Measurements from ENCODE around the gene PGLYRP2.
A peak's percentile ranks its signal among the peaks of the same experiment; 100 is the strongest.

PGLYRP2 gene

DNA sequence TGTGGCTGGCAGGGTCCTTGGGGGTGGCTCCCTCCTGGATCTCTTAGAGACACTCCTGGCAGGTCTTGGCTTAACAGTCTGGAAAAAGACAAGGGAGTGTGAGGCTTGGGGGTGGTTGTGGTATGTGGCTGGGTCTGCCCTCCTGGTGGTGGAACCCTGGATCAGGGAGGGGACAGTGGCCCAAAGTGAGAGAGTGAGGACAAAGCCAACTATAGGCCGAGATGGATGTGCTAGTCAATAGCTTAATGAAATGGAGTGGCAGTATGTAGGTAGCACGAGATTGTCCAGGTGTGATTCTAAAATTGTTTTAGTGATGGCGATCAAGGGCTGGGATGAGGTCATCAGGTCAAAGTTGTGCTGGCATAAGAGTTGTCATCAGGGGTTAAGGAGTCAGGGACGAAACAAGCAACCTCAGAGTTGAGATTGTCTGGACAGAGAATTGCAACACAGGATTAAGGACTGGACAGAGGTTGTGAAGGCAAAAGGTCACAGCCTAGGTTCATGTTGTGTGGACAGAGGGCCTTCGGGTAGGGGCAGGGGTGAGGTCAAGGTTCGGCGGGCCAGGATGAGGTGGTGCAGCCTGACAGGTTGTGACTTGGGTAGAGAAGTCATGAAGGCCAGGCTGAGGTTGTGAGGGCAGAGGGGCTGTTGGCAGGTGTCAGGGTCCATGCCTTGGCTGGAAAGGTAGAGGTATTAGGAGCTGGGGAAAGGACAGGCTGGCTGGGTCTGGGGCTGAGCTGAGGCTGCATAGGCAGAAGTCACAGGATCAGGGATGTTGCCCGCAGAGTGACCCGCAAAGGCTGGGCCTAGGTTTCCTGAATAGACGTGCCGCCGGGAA is 10.4 kb downstream of the PGLYRP2 start:
- Histone ChIP-seq H3K27me3 (replicated peaks; ENCODE audit: control insufficient read depth, insufficient read depth, low read length, poor library complexity, severe bottlenecking) (no peaks in the 10 kb centered on the region), H3K27ac (ENCODE audit: insufficient read depth, low read length, poor library complexity, severe bottlenecking) (no peak overlapping the region), H3K4me3 (ENCODE audit: insufficient read depth, low read depth, low read length, poor library complexity, severe bottlenecking) (peak overlapping the region; percentile 51), H3K4me1 (ENCODE audit: control insufficient read depth, insufficient read depth, low read length, poor library complexity, severe bottlenecking) (peaks cover 50% of the 10 kb centered on the region), H3K36me3 (ENCODE audit: control insufficient read depth, insufficient read depth, low read length) (no peaks in the 10 kb centered on the region), H3K9me3 (ENCODE audit: control insufficient read depth, low read length) (no peaks in the 10 kb centered on the region)
- no peak for DNase-seq

DNA sequence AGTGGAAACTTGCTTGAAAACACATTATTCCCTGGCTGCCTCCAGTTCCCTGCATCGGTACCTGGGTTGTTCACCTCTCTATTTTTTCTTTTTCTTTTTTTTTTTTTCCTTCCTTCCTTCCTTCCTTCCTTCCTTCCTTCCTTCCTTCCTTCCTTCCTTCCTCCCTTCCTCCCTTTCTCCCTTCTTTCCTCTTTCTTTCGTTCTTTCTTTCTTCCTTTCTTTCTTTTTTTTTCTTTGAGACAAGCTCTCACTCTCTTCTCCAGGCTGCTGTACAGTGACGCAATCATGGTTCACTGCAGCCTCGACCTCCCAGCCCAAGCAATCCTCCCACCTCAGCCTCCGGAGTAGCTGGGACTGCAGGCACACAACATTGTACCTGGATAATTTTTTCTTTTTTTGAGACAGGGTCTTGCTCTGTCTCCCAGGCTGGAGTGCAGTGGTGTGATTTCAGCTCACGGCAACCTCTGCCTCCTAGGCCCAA is 11.5 kb downstream of the PGLYRP2 start:
- peaks cover 61% of the 10 kb centered on the region for H3K4me1 ChIP-seq (ENCODE audit: control insufficient read depth, insufficient read depth, low read length, poor library complexity, severe bottlenecking)
- no peaks in the 10 kb centered on the region for H3K9me3 ChIP-seq (ENCODE audit: control insufficient read depth, low read length)
- H3K36me3 ChIP-seq (ENCODE audit: control insufficient read depth, insufficient read depth, low read length), result no peaks in the 10 kb centered on the region
- no peak for DNase-seq
- no peaks in the 10 kb centered on the region for H3K27me3 ChIP-seq (replicated peaks; ENCODE audit: control insufficient read depth, insufficient read depth, low read length, poor library complexity, severe bottlenecking)
- H3K27ac ChIP-seq (ENCODE audit: insufficient read depth, low read length, poor library complexity, severe bottlenecking), result no peak overlapping the region
- H3K4me3 ChIP-seq (ENCODE audit: insufficient read depth, low read depth, low read length, poor library complexity, severe bottlenecking), result no peak overlapping the region

GRCh38 chr19:15466851-15467733 is 12.2 kb downstream of the PGLYRP2 start:
- Histone ChIP-seq H3K36me3 (ENCODE audit: control insufficient read depth, insufficient read depth, low read length) (no peaks in the 10 kb centered on the region), H3K27me3 (replicated peaks; ENCODE audit: control insufficient read depth, insufficient read depth, low read length, poor library complexity, severe bottlenecking) (no peaks in the 10 kb centered on the region), H3K4me3 (ENCODE audit: insufficient read depth, low read depth, low read length, poor library complexity, severe bottlenecking) (no peak overlapping the region), H3K9me3 (ENCODE audit: control insufficient read depth, low read length) (no peaks in the 10 kb centered on the region), H3K4me1 (ENCODE audit: control insufficient read depth, insufficient read depth, low read length, poor library complexity, severe bottlenecking) (peaks cover 68% of the 10 kb centered on the region), H3K27ac (ENCODE audit: insufficient read depth, low read length, poor library complexity, severe bottlenecking) (peak overlapping the region; percentile 63)
- DNase-seq, result peak; percentile 46 to 57 (median 49)

GRCh38 chr19:15464394-15465385 is 14.6 kb downstream of the PGLYRP2 start, which contains the start of gene RASAL3:
TSS of gene RASAL3 (minus strand) at chr19:15464544. CDS start at chr19:15464358, 186 bp downstream.
- no peaks in the 10 kb centered on the region for H3K9me3 ChIP-seq (ENCODE audit: control insufficient read depth, low read length)
- peaks cover 21% of the 10 kb centered on the region for H3K36me3 ChIP-seq (ENCODE audit: control insufficient read depth, insufficient read depth, low read length)
- peaks cover 79% of the 10 kb centered on the region for H3K4me1 ChIP-seq (ENCODE audit: control insufficient read depth, insufficient read depth, low read length, poor library complexity, severe bottlenecking)
- DNase-seq, result peak; percentile 55 to 65 (median 56)
- H3K4me3 ChIP-seq (ENCODE audit: insufficient read depth, low read depth, low read length, poor library complexity, severe bottlenecking), result peak within 1 kb of the TSS; percentile 92
- no peaks in the 10 kb centered on the region for H3K27me3 ChIP-seq (replicated peaks; ENCODE audit: control insufficient read depth, insufficient read depth, low read length, poor library complexity, severe bottlenecking)
- H3K27ac ChIP-seq (ENCODE audit: insufficient read depth, low read length, poor library complexity, severe bottlenecking), result peak within 1 kb of the TSS; percentile 98

GRCh38 chr19:15463861-15464371 is 15.4 kb downstream of the PGLYRP2 start:
- DNase-seq, result peak; percentile 70 to 74 (median 71)
- H3K27ac ChIP-seq (ENCODE audit: insufficient read depth, low read length, poor library complexity, severe bottlenecking), result peak overlapping the region; percentile 98
- no peaks in the 10 kb centered on the region for H3K27me3 ChIP-seq (replicated peaks; ENCODE audit: control insufficient read depth, insufficient read depth, low read length, poor library complexity, severe bottlenecking)
- H3K4me3 ChIP-seq (ENCODE audit: insufficient read depth, low read depth, low read length, poor library complexity, severe bottlenecking), result peak overlapping the region; percentile 92
- peaks cover 74% of the 10 kb centered on the region for H3K4me1 ChIP-seq (ENCODE audit: control insufficient read depth, insufficient read depth, low read length, poor library complexity, severe bottlenecking)
- H3K9me3 ChIP-seq (ENCODE audit: control insufficient read depth, low read length), result no peaks in the 10 kb centered on the region
- peaks cover 24% of the 10 kb centered on the region for H3K36me3 ChIP-seq (ENCODE audit: control insufficient read depth, insufficient read depth, low read length)

GRCh38 chr19:15461694-15462093 is 17.6 kb downstream of the PGLYRP2 start:
- H3K4me3 ChIP-seq (ENCODE audit: insufficient read depth, low read depth, low read length, poor library complexity, severe bottlenecking), result no peak overlapping the region
- H3K27ac ChIP-seq (ENCODE audit: insufficient read depth, low read length, poor library complexity, severe bottlenecking), result peak overlapping the region; percentile 44
- peaks cover 60% of the 10 kb centered on the region for H3K4me1 ChIP-seq (ENCODE audit: control insufficient read depth, insufficient read depth, low read length, poor library complexity, severe bottlenecking)
- H3K9me3 ChIP-seq (ENCODE audit: control insufficient read depth, low read length), result no peaks in the 10 kb centered on the region
- H3K36me3 ChIP-seq (ENCODE audit: control insufficient read depth, insufficient read depth, low read length), result peaks cover 42% of the 10 kb centered on the region
- DNase-seq, result no peak
- no peaks in the 10 kb centered on the region for H3K27me3 ChIP-seq (replicated peaks; ENCODE audit: control insufficient read depth, insufficient read depth, low read length, poor library complexity, severe bottlenecking)

GRCh38 chr19:15457701-15458484 is 21.4 kb downstream of the PGLYRP2 start:
- Histone ChIP-seq H3K27me3 (replicated peaks; ENCODE audit: control insufficient read depth, insufficient read depth, low read length, poor library complexity, severe bottlenecking) (no peaks in the 10 kb centered on the region), H3K4me1 (ENCODE audit: control insufficient read depth, insufficient read depth, low read length, poor library complexity, severe bottlenecking) (peaks cover 24% of the 10 kb centered on the region), H3K9me3 (ENCODE audit: control insufficient read depth, low read length) (no peaks in the 10 kb centered on the region), H3K36me3 (ENCODE audit: control insufficient read depth, insufficient read depth, low read length) (peaks cover 79% of the 10 kb centered on the region), H3K27ac (ENCODE audit: insufficient read depth, low read length, poor library complexity, severe bottlenecking) (no peak overlapping the region), H3K4me3 (ENCODE audit: insufficient read depth, low read depth, low read length, poor library complexity, severe bottlenecking) (no peak overlapping the region)
- DNase-seq, result no peak

DNA sequence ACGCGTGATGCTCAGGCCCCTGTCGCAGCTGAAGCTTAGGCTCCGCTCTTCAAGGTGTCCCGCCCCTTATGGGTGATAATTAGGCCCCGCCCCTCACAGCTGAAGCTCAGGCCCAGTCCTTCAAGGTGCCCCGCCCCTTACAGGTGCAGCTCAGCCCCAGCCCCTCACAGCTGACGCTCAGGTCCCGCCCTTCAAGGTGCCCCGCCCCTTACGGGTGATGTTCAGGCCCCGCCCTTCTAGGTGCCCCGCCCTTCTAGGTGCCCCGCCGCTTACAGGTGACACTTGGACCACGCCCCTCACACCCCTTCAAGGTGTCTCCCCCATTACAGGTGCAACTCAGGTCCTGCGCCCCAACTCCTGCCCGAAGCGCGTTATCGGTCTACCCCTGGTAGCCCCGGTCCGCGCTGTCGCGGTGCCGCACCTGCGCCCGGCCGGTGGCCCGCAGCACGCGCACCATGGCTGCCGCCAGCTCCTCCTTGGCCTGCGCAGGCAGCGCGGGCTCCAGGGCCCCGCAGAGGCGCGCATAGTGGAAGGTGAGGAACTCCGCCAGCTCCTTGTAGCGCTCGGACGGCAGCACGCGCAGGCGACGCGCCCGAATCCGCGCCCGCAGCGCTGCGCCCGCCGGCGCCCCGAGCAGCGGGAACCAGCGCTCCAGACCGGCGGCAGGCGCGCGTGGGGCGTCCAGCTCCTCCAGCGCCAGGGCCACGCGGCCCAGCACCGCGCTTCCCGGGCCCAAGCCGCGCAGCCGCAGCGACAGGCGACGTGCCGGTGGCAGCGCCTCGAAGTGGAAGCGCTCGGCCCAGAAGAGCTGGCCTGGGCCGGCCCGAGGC is 22.2 kb downstream of the PGLYRP2 start:
- Histone ChIP-seq H3K27me3 (replicated peaks; ENCODE audit: control insufficient read depth, insufficient read depth, low read length, poor library complexity, severe bottlenecking) (no peaks in the 10 kb centered on the region), H3K9me3 (ENCODE audit: control insufficient read depth, low read length) (no peaks in the 10 kb centered on the region), H3K4me1 (ENCODE audit: control insufficient read depth, insufficient read depth, low read length, poor library complexity, severe bottlenecking) (peaks cover 16% of the 10 kb centered on the region), H3K4me3 (ENCODE audit: insufficient read depth, low read depth, low read length, poor library complexity, severe bottlenecking) (no peak overlapping the region), H3K27ac (ENCODE audit: insufficient read depth, low read length, poor library complexity, severe bottlenecking) (no peak overlapping the region), H3K36me3 (ENCODE audit: control insufficient read depth, insufficient read depth, low read length) (peaks cover 86% of the 10 kb centered on the region)
- DNase-seq, result no peak

Data from effector memory CD4-positive, alpha-beta T cell (primary cell).